IPS-NIHi11 (cell line): ENCODE results near the gene FOXO4.

Experiments
- DNase-seq: peaks from one replicate; pipeline ENCODE4 v3.0.0; 2012; ENCODE audit warnings: mixed read lengths, low spot score

FOXO4 gene

GRCh38 chrX:71099736-71100135 lies 4.1 kb downstream of the FOXO4 start:
- peak; percentile 13 for DNase-seq

GRCh38 chrX:71100581-71101505 lies 5.2 kb downstream of the FOXO4 start:
- DNase-seq = no peak

GRCh38 chrX:71102292-71102691 lies 6.6 kb downstream of the FOXO4 start:
- DNase-seq = no peak

GRCh38 chrX:71103110-71103983 lies 7.7 kb downstream of the FOXO4 start:
- DNase-seq = peak; percentile 38

GRCh38 chrX:71105628-71106027 lies 10.0 kb downstream of the FOXO4 start:
- no peak for DNase-seq

- DNase-seq = no peak
These were observed 10.8 kb downstream of the FOXO4 start, which contains the start of gene CXorf65 for GRCh38 chrX:71106427-71106826. TSS of gene CXorf65 (minus strand) at chrX:71106740. CDS start at chrX:71106556, 184 bp downstream.

- DNase-seq = no peak
These were observed 11.6 kb downstream of the FOXO4 start for GRCh38 chrX:71107245-71107644.

- no peak for DNase-seq
These were observed 12.2 kb downstream of the FOXO4 start for GRCh38 chrX:71107762-71108360.

GRCh38 chrX:71109051-71109450 lies 13.4 kb downstream of the FOXO4 start:
- no peak for DNase-seq

GRCh38 chrX:71111141-71111843 lies 15.6 kb downstream of the FOXO4 start, which contains the start of gene IL2RG:
TSS of gene IL2RG (minus strand) at chrX:71111577. CDS start at chrX:71111539, 38 bp downstream.
- no peak for DNase-seq

- DNase-seq = no peak
These were observed 16.3 kb downstream of the FOXO4 start for GRCh38 chrX:71111921-71112431.

- no peak for DNase-seq
These were observed 21.7 kb downstream of the FOXO4 start for GRCh38 chrX:71117358-71117757.

- DNase-seq = peak; percentile 87
These were observed 22.7 kb downstream of the FOXO4 start, which contains the start of gene MED12 for GRCh38 chrX:71118032-71118984. TSS of gene MED12 (plus strand) at chrX:71118596. CDS start at chrX:71118755, 159 bp downstream.

GRCh38 chrX:71118985-71119535 lies 23.4 kb downstream of the FOXO4 start:
- DNase-seq = no peak

- no peak for DNase-seq
These were observed 32.6 kb downstream of the FOXO4 start for GRCh38 chrX:71128166-71128833.

GRCh38 chrX:71128915-71129765 lies 33.5 kb downstream of the FOXO4 start:
- peak; percentile 64 for DNase-seq

- DNase-seq = no peak
These were observed 35.9 kb downstream of the FOXO4 start for GRCh38 chrX:71131510-71131909.

- no peak for DNase-seq
These were observed 44.8 kb downstream of the FOXO4 start for GRCh38 chrX:71140440-71140839.
